ENCODE measurements around the gene CNPY2.
"Not testable (repeated sequence)": the region's sequence is repeated elsewhere in the genome, so short reads cannot be mapped to it uniquely, and the experiment has no call there.

The CNPY2 gene

GRCh38 chr12:56300644-56301464 lies 14.9 kb downstream of the CNPY2 start:
- H3K4me1 ChIP-seq (ENCODE audit: control insufficient read depth, insufficient read depth, low read length), result peaks cover 22% of the 10 kb centered on the region
- H3K27me3 ChIP-seq (ENCODE audit: control insufficient read depth, insufficient read depth, low read length), result no peaks in the 10 kb centered on the region
- no peaks in the 10 kb centered on the region for H3K36me3 ChIP-seq (ENCODE audit: control insufficient read depth, insufficient read depth, low read length)
- H3K4me3 ChIP-seq (ENCODE audit: low read length), result peak overlapping the region; percentile 67
- H3K27ac ChIP-seq (ENCODE audit: low read depth, low read length), result peak overlapping the region; percentile 95
- H3K9ac ChIP-seq (ENCODE audit: low read length), result peak overlapping the region; percentile 40

DNA sequence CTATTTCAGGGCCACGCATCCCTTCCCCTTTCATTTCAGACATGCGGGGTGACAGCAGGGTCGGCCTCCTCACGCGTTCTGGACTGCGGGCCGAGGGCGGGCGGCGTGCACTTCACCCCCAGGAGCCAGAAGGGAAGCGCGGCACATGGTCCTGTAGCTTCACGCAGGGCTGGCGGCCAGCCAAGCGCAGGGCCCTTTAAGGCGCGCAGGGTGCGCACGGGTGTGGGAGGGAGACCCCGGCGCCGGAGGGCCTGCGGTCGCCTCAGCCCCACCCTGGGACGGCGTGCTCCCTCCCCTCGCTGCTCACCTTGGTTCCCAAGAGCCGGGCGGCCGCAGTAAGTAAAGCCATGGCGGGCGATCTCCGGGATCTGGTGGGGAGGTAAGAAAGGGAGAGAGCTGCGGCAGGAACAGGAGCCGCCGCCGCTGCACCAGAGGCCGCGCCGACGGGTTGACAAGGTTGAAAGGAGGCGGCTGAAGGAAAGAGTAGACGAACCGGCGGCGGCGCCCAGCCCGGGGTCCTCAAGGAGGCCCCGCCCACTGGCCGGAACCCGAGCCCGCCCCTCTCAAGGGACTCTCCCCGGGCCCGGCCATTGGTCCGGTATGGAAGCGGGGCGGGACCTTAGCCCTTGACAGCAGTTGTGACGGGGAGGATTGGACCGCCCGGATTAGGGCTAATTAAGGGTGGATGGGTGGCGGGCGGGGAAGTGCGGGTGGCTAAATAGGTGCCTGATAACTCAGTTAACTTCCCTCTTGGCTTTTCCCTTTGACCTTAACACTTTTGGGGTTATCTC lies 15.7 kb downstream of the CNPY2 start, which contains the start of gene CS:
Gene CS (minus strand): TSS at position 478 of the 791 bp plus-strand sequence. CDS start 129 bp downstream, at position 349.
- peak within 1 kb of the TSS; percentile 95 for H3K27ac ChIP-seq (ENCODE audit: low read depth, low read length)
- no peaks in the 10 kb centered on the region for H3K27me3 ChIP-seq (ENCODE audit: control insufficient read depth, insufficient read depth, low read length)
- peaks cover 22% of the 10 kb centered on the region for H3K4me1 ChIP-seq (ENCODE audit: control insufficient read depth, insufficient read depth, low read length)
- H3K36me3 ChIP-seq (ENCODE audit: control insufficient read depth, insufficient read depth, low read length), result no peaks in the 10 kb centered on the region
- peak within 1 kb of the TSS; percentile 66 for H3K9ac ChIP-seq (ENCODE audit: low read length)
- peak within 1 kb of the TSS; percentile 90 for H3K4me3 ChIP-seq (ENCODE audit: low read length)

- peak overlapping the region; percentile 95 for H3K27ac ChIP-seq (ENCODE audit: low read depth, low read length)
Measured at GRCh38 chr12:56299308-56299852, 16.4 kb downstream of the CNPY2 start.

DNA sequence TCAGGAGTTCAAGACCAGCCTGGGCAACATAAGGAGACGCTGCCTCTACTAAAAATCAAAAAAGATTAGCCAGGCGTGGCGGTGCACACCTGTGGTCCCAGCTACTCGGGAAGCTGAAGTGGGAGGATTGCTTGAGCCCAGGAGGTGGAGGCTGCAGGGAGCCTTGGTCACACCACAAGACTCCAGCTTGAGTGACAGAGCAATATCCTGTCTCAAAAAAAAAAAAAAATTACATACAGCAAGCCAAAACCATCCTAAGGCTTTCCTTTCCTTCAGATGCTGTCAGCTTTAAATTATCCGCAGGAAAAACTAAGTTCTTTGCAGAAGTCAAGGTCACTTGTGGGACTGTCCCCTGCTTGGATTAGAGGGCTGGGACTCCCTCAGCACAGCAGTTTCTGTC lies 17.0 kb downstream of the CNPY2 start:
- Histone ChIP-seq H3K4me3 (ENCODE audit: low read length) (peak overlapping the region; percentile 90), H3K27me3 (ENCODE audit: control insufficient read depth, insufficient read depth, low read length) (no peaks in the 10 kb centered on the region), H3K36me3 (ENCODE audit: control insufficient read depth, insufficient read depth, low read length) (no peaks in the 10 kb centered on the region), H3K9ac (ENCODE audit: low read length) (no peak overlapping the region), H3K4me1 (ENCODE audit: control insufficient read depth, insufficient read depth, low read length) (peaks cover 22% of the 10 kb centered on the region), H3K27ac (ENCODE audit: low read depth, low read length) (no peak overlapping the region)

More at GRCh38 chr12:56299308-56299852, 16.4 kb downstream of the CNPY2 start:
- Histone ChIP-seq H3K27me3 (ENCODE audit: control insufficient read depth, insufficient read depth, low read length) (no peaks in the 10 kb centered on the region), H3K9ac (ENCODE audit: low read length) (peak overlapping the region; percentile 66), H3K4me3 (ENCODE audit: low read length) (peak overlapping the region; percentile 90), H3K4me1 (ENCODE audit: control insufficient read depth, insufficient read depth, low read length) (peaks cover 22% of the 10 kb centered on the region), H3K36me3 (ENCODE audit: control insufficient read depth, insufficient read depth, low read length) (no peaks in the 10 kb centered on the region)

DNA sequence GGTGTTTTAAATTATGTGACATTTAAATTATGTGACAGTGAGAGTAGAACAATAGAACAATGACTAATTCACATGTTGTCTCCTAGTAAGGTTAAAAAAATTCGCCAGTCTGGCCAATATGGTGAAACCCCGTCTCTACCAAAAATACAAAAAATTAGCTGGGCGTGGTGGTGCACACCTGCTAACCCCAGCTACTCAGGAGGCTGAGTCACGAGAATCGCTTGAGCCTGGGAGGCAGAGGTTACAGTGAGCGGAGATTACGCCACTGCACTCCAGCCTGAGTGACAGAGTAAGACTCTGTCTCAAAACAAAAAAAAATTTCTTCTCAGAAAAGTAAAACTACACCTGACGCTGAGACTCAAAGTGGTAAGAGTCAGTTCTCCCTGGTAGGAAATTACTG lies 18.4 kb downstream of the CNPY2 start:
- Histone ChIP-seq H3K27ac (ENCODE audit: low read depth, low read length) (no peak overlapping the region), H3K27me3 (ENCODE audit: control insufficient read depth, insufficient read depth, low read length) (no peaks in the 10 kb centered on the region), H3K4me1 (ENCODE audit: control insufficient read depth, insufficient read depth, low read length) (peaks cover 22% of the 10 kb centered on the region), H3K9ac (ENCODE audit: low read length) (no peak overlapping the region), H3K4me3 (ENCODE audit: low read length) (no peak overlapping the region), H3K36me3 (ENCODE audit: control insufficient read depth, insufficient read depth, low read length) (no peaks in the 10 kb centered on the region)

GRCh38 chr12:56296295-56296694 lies 19.5 kb downstream of the CNPY2 start:
- no peak overlapping the region for H3K27ac ChIP-seq (ENCODE audit: low read depth, low read length)
- no peak overlapping the region for H3K9ac ChIP-seq (ENCODE audit: low read length)
- peaks cover 17% of the 10 kb centered on the region for H3K4me1 ChIP-seq (ENCODE audit: control insufficient read depth, insufficient read depth, low read length)
- H3K27me3 ChIP-seq (ENCODE audit: control insufficient read depth, insufficient read depth, low read length), result no peaks in the 10 kb centered on the region
- H3K36me3 ChIP-seq (ENCODE audit: control insufficient read depth, insufficient read depth, low read length), result peaks cover 4% of the 10 kb centered on the region
- no peak overlapping the region for H3K4me3 ChIP-seq (ENCODE audit: low read length)

GRCh38 chr12:56293795-56294194 lies 22.0 kb downstream of the CNPY2 start:
- no peak overlapping the region for H3K9ac ChIP-seq (ENCODE audit: low read length)

GRCh38 chr12:56288705-56289387 lies 26.9 kb downstream of the CNPY2 start:
- H3K4me3 ChIP-seq (ENCODE audit: low read length), result no peak overlapping the region
- H3K27me3 ChIP-seq (ENCODE audit: control insufficient read depth, insufficient read depth, low read length), result no peaks in the 10 kb centered on the region
- H3K27ac ChIP-seq (ENCODE audit: low read depth, low read length), result no peak overlapping the region
- H3K9ac ChIP-seq (ENCODE audit: low read length), result no peak overlapping the region
- no peaks in the 10 kb centered on the region for H3K4me1 ChIP-seq (ENCODE audit: control insufficient read depth, insufficient read depth, low read length)
- peaks cover 11% of the 10 kb centered on the region for H3K36me3 ChIP-seq (ENCODE audit: control insufficient read depth, insufficient read depth, low read length)

More at GRCh38 chr12:56293795-56294194, 22.0 kb downstream of the CNPY2 start:
- H3K27ac ChIP-seq (ENCODE audit: low read depth, low read length), result no peak overlapping the region
- H3K36me3 ChIP-seq (ENCODE audit: control insufficient read depth, insufficient read depth, low read length), result peaks cover 8% of the 10 kb centered on the region
- H3K4me3 ChIP-seq (ENCODE audit: low read length), result no peak overlapping the region
- H3K4me1 ChIP-seq (ENCODE audit: control insufficient read depth, insufficient read depth, low read length), result peaks cover 6% of the 10 kb centered on the region
- no peaks in the 10 kb centered on the region for H3K27me3 ChIP-seq (ENCODE audit: control insufficient read depth, insufficient read depth, low read length)

DNA sequence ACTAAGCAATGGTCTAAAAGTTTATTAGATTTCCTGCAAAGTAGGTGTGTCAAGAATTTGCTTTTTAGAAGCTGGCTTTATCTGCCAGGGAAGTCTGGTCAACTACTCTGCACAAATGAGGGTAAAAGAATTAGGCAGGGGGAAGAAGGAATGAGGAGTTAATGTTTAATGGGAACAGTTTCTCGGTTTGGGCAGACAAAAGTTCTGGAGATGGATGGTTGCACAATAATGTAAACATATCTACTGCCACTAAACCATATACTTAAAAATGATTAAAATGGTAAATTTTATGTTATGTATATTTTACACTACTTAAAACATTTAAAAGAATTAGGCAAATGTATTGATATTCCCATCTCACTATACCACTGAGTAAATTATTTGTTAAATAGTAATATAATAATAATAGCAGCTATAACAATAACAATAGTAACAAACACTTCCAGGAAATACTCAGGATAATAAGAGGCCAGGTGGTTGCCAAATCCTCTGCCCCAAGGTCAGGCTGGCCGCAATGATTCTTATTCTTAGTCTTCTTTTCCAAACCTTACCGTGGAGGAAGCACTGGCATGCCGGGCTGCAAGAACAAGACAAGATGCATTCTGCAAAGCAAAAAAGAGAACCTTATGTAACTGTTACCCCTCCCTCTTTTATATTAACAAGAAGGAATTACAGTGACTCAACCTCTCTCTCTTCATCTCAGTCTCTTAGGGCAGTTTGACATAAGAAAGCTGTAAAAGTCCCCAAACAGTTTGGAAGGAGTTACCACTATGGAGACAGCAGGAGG lies 29.6 kb downstream of the CNPY2 start:
- H3K9ac ChIP-seq (ENCODE audit: low read length), result no peak overlapping the region
- H3K4me1 ChIP-seq (ENCODE audit: control insufficient read depth, insufficient read depth, low read length), result no peaks in the 10 kb centered on the region
- no peak overlapping the region for H3K27ac ChIP-seq (ENCODE audit: low read depth, low read length)
- H3K27me3 ChIP-seq (ENCODE audit: control insufficient read depth, insufficient read depth, low read length), result no peaks in the 10 kb centered on the region
- H3K4me3 ChIP-seq (ENCODE audit: low read length), result no peak overlapping the region
- H3K36me3 ChIP-seq (ENCODE audit: control insufficient read depth, insufficient read depth, low read length), result peaks cover 19% of the 10 kb centered on the region

DNA sequence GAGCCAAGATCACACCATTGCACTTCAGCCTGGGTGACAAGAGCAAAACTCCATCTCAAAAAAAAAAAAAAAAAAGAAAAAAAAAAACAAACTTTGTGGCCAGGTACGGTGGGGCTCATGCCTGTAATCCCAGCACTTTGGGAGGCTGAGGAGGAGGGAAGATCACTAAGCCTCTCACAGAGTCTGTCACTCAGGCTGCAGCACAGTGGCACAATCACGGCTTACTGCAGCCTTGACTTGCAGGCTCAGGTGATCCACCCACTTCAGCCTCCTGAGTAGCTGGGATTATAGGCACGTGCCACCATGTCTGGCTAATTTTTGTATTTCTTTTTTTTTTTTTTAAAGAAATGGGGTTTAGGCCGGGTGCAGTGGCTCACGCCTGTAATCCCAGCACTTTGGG lies 31.5 kb downstream of the CNPY2 start:
- not testable (repeated sequence) for H3K9ac ChIP-seq (ENCODE audit: low read length)

GRCh38 chr12:56282579-56282978 lies 33.2 kb downstream of the CNPY2 start:
- no peak overlapping the region for H3K9ac ChIP-seq (ENCODE audit: low read length)
- H3K27ac ChIP-seq (ENCODE audit: low read depth, low read length), result peak overlapping the region; percentile 42
- peaks cover 22% of the 10 kb centered on the region for H3K36me3 ChIP-seq (ENCODE audit: control insufficient read depth, insufficient read depth, low read length)
- no peaks in the 10 kb centered on the region for H3K4me1 ChIP-seq (ENCODE audit: control insufficient read depth, insufficient read depth, low read length)
- H3K4me3 ChIP-seq (ENCODE audit: low read length), result no peak overlapping the region
- no peaks in the 10 kb centered on the region for H3K27me3 ChIP-seq (ENCODE audit: control insufficient read depth, insufficient read depth, low read length)

More for the DNA sequence above, 31.5 kb downstream of the CNPY2 start:
- H3K4me3 ChIP-seq (ENCODE audit: low read length); H3K4me1 ChIP-seq (ENCODE audit: control insufficient read depth, insufficient read depth, low read length); H3K27ac ChIP-seq (ENCODE audit: low read depth, low read length); H3K27me3 ChIP-seq (ENCODE audit: control insufficient read depth, insufficient read depth, low read length): not testable (repeated sequence)
- H3K36me3 ChIP-seq (ENCODE audit: control insufficient read depth, insufficient read depth, low read length), result peaks cover 20% of the 10 kb centered on the region

Measured in rectal smooth muscle tissue (tissue), 1 donor.